ENCODE results near the gene TBX15. TPM values are rescaled to one million over a fixed set of nuclear protein-coding genes. Genes with fewer than 3 reads are reported as not detected.

Gene TBX15
- total and polyA plus RNA-seq, 4 donors: 0.07 to 0.31 (median 0.24) TPM

DNA sequence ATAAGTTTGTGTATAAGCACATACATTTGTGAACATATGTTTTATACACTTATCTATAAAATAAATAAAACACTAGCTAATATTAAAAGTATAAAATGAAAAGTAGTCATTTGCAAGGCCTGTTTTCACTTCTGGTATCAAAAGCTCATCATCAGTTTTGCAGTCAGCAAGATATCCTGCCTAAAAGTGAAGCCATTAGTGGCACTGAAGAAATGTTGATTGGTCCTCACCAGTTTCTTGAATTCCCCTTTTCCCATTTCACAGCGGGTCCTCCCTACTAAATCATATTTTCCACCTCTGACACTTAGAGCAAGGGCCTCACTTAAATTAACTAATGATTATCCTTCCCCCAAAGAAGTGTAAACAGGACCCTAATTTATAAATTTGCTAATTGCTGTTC lies 6.7 kb downstream of the TBX15 start:
- Histone ChIP-seq H3K9me3 (ENCODE audit: control insufficient read depth in 4 of 4, insufficient read depth in 3 of 4, low read length in 3 of 4) (peaks cover 0 to 18% (median 0%) of the 10 kb centered on the region in 4 donors), H3K36me3 (ENCODE audit: control insufficient read depth in 4 of 4, insufficient read depth in 4 of 4, low read length in 4 of 4) (no peaks in the 10 kb centered on the region), H3K4me1 (ENCODE audit: control insufficient read depth in 5 of 5, insufficient read depth in 5 of 5, low read length in 5 of 5) (peaks cover 0 to 33% (median 5%) of the 10 kb centered on the region in 5 donors), H3K9ac (ENCODE audit: insufficient read depth in 1 of 2, low read length in 2 of 2) (no peak overlapping the region), H3K27ac (ENCODE audit: low read depth in 1 of 2, low read length in 1 of 2) (no peak overlapping the region), H3K27me3 (ENCODE audit: control insufficient read depth in 3 of 3, insufficient read depth in 3 of 3, low read length in 2 of 3) (peaks cover 20 to 98% (median 98%) of the 10 kb centered on the region in 3 donors), H3K4me3 (no peak overlapping the region)
- TF ChIP-seq CTCF (IDR thresholded peaks at IDR 0.05; ENCODE audit: control extremely low read depth, extremely low read depth): no peak
- no peak for ATAC-seq (ENCODE audit: insufficient read depth, low FRiP score)
- no peak for DNase-seq
- 9 to 20% methylated on average over 1 of the region's 1 CpG for WGBS, 2 donors

- peaks cover 16 to 98% (median 98%) of the 10 kb centered on the region in 3 donors for H3K27me3 ChIP-seq (ENCODE audit: control insufficient read depth in 3 of 3, insufficient read depth in 3 of 3, low read length in 2 of 3)
- ATAC-seq (ENCODE audit: insufficient read depth, low FRiP score): no peak
Measured at GRCh38 chr1:118979754-118980575, 8.2 kb downstream of the TBX15 start.

DNA sequence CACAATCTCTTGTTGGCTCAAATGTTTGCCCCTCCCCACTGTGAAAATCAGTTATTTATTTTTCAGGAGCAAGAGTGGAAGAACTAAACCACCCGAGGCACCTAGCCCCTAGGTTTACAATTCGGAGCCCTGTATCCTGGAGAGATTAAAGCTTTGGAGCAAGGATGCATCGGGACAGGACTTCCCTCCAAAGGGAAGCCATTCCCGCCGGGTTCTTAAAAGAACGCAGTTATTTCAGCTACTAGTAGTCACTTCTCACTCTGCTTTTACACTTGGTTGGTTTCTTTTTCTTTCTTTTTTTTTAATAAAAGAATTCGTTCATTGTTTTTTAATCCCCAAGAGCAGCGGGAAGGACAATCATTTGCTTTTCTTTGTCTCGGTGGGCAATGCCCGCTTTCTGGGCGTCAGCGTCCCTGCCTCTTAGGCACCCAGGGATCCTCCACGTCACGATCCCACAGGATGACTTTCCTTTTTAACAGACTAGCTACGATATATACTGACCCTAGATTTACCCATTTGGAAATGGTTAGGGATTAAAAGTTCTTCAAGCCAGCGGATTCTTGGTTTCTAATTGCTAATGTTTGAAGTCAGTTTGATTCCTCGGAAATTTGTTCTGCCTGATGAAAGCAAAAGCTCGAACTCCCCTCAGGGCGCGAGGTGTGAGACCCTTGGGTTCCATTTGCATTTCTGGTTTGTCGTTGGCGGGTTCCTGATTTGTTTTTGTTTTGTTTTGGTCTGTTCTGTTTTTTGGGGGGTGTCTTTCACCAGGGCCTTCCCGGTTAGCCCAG lies 9.0 kb downstream of the TBX15 start:
- Histone ChIP-seq H3K4me1 (ENCODE audit: control insufficient read depth in 5 of 5, insufficient read depth in 5 of 5, low read length in 5 of 5) (peaks cover 0 to 17% (median 5%) of the 10 kb centered on the region in 5 donors), H3K27me3 (ENCODE audit: control insufficient read depth in 3 of 3, insufficient read depth in 3 of 3, low read length in 2 of 3) (peaks cover 19 to 98% (median 97%) of the 10 kb centered on the region in 3 donors), H3K9ac (ENCODE audit: insufficient read depth in 1 of 2, low read length in 2 of 2) (no peak overlapping the region), H3K9me3 (ENCODE audit: control insufficient read depth in 4 of 4, insufficient read depth in 3 of 4, low read length in 3 of 4) (peaks cover 0 to 14% (median 0%) of the 10 kb centered on the region in 4 donors), H3K4me3 (no peak overlapping the region), H3K27ac (ENCODE audit: low read depth in 1 of 2, low read length in 1 of 2) (no peak overlapping the region), H3K36me3 (ENCODE audit: control insufficient read depth in 4 of 4, insufficient read depth in 4 of 4, low read length in 4 of 4) (no peaks in the 10 kb centered on the region)
- peak in 1 of 3 donors; percentile 62 for DNase-seq
- no peak for TF ChIP-seq CTCF (IDR thresholded peaks at IDR 0.05; ENCODE audit: control extremely low read depth, extremely low read depth)
- WGBS, 2 donors: 5 to 14% methylated on average over 23 of the region's 23 CpGs
- no peak for ATAC-seq (ENCODE audit: insufficient read depth, low FRiP score)

More at GRCh38 chr1:118979754-118980575, 8.2 kb downstream of the TBX15 start:
- Histone ChIP-seq H3K27ac (ENCODE audit: low read depth in 1 of 2, low read length in 1 of 2) (no peak overlapping the region), H3K36me3 (ENCODE audit: control insufficient read depth in 4 of 4, insufficient read depth in 4 of 4, low read length in 4 of 4) (no peaks in the 10 kb centered on the region), H3K4me1 (ENCODE audit: control insufficient read depth in 5 of 5, insufficient read depth in 5 of 5, low read length in 5 of 5) (peaks cover 0 to 25% (median 5%) of the 10 kb centered on the region in 5 donors), H3K4me3 (no peak overlapping the region), H3K9me3 (ENCODE audit: control insufficient read depth in 4 of 4, insufficient read depth in 3 of 4, low read length in 3 of 4) (peaks cover 0 to 16% (median 0%) of the 10 kb centered on the region in 4 donors), H3K9ac (ENCODE audit: insufficient read depth in 1 of 2, low read length in 2 of 2) (no peak overlapping the region)
- DNase-seq: peak in 2 of 3 donors; percentile 31 to 52
- no peak for TF ChIP-seq CTCF (IDR thresholded peaks at IDR 0.05; ENCODE audit: control extremely low read depth, extremely low read depth)
- 6 to 10% methylated on average over 59 of the region's 59 CpGs for WGBS, 2 donors

All from lung (tissue), 12 donors.